GM18858 (cell line): ENCODE data around the gene IGFALS.

ENCODE experiments used
- ATAC-seq: cut with Tn5 transposase; IDR thresholded peaks from one replicate; pipeline ENCODE4 v1.9.1; 2021; ENCODE audit not compliant: unreplicated experiment

The IGFALS gene

GRCh38 chr16:1745900-1746692 is 47.4 kb downstream of the IGFALS start:
- no peak for ATAC-seq

- ATAC-seq, result no peak
Observed at GRCh38 chr16:1745181-1745899, 48.2 kb downstream of the IGFALS start.

DNA sequence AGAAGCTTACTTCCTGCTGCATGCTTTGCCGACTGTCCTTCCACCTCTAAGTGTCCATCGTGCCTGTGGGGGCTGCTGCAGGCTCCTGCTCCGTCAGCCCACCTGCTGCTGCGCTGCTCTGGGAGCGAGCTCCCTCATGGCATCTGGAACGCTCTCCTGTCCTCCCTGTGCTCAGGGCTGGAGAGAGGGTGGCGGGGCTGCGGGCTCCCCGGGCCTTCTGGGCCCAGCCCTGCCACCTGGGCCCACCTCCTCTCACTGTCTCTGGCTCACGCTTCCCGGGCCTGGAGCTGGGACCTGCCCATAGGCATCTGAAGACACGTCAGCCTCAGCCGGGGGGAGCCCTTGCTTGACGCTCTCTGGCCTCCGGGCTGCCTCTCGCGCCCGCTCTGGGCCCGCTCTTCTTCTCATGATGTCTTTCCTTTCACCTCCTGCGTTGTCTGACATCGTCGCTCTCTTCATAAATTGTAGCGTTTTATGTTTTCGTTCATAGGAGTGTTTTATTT is 49.1 kb downstream of the IGFALS start:
- ATAC-seq, result no peak

- ATAC-seq, result no peak
Observed at GRCh38 chr16:1743376-1744337, 49.8 kb downstream of the IGFALS start.

DNA sequence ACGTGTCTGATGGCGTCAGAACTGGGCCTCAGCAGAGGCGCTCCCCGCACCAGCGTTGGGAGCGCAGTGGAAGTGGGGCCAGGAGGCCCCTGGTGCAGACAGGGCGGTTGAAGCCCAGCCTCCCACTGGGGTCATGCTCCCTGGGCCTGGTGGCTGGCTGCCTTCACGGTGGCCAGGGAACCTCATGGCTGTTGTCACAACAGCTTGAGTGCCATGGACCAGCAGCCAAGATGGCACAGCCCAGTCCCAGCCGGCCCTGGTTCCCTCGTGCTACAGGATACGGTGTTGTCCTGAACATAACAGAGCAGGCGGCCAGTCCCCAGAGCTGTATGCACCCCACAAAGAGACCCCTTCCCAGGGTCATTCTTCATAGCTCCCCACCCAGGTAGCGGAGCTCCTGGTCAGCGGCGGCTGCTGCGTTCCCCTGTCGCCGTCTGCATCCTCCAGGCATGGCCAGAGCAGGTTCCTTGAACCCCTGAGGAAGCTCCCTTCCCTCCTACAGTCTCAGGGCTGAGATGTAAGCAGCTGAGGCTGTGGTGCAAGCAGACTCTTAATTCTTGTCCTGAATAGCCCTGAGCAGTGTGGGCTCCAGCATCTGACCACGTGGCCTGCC is 51.8 kb downstream of the IGFALS start:
- no peak for ATAC-seq

DNA sequence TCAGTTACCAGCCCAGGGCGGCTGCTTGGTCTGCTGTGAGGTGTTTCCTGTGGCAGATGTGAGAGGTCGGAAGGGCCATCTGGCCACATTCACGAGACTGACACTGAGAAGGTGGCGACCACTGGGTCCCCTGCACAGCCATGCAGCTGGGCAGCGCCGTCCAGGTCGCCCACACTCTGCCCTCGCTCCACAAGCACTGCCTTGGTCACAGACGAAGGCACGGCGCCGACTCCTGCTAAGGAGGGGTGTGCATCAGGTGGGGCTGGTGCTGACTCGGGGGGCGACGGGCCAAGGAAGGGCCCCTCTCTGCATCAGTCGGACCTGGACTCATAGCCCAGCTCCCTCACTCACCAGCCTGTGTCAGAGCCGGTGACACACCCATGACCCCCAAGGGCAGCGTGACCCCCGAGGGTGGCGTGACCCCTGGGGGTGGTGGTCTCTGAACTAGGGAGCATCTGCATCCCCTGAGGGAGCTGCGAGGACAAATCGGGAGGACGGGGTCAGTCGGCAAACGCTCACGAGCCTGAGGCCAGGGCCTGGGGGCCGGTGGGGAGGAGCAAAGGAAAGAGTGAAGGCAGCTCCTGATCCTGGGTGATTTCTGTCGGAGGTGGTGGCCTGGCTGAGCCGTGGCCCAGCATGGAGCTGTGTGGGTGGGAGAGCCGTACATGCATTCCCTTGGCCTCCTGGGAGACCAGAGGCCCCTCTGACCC is 52.6 kb downstream of the IGFALS start:
- no peak for ATAC-seq
